PC-3 (cell line): ENCODE measurements around the gene CPSF4L.

Experiments
- CTCF ChIP-seq: fragments of 300-600 bp; sonication (generic); conservative IDR thresholded peaks from 2 replicates; pipeline ENCODE4 v1.5.1; 2017; ENCODE audit warnings: antibody characterized with exemption, low read depth, mild to moderate bottlenecking, low read length
- EZH2 ChIP-seq: fragments of 300-600 bp; sonication (generic); IDR thresholded peaks from one replicate; pipeline ENCODE4 v1.6.1; 2017; ENCODE audit warnings: antibody characterized with exemption, mild to moderate bottlenecking, low read length; ENCODE audit not compliant: unreplicated experiment

- TF ChIP-seq CTCF (no peak), EZH2 (no peak)
Observed at GRCh38 chr17:73268582-73269328, 7.1 kb upstream of the CPSF4L start.
